Loucy (cell line): ENCODE results near the gene WDFY1.

Source experiments
- H2AFZ ChIP-seq: fragments of 200-600 bp; sonication (generic); 2 replicates; pipeline ENCODE4 v1.6.0; 2016; ENCODE audit warnings: antibody characterized with exemption, mild to moderate bottlenecking, low read length, moderate library complexity
- H3F3A ChIP-seq: fragments of 200-600 bp; 2 replicates; pipeline ENCODE4 v1.6.0; 2016; ENCODE audit warnings: antibody characterized with exemption, low read depth, mild to moderate bottlenecking
- H3K27me3 ChIP-seq: fragments of 200-600 bp; sonication (generic); 2 replicates; pipeline ENCODE4 v1.6.1; 2014; ENCODE audit warnings: low read length, mild to moderate bottlenecking; ENCODE audit not compliant: insufficient read depth, poor library complexity, severe bottlenecking
- H3K36me3 ChIP-seq: fragments of 200-600 bp; sonication (generic); 2 replicates; pipeline ENCODE4 v1.6.1; 2016; ENCODE audit warnings: low read length; ENCODE audit not compliant: insufficient read depth
- H3K4me1 ChIP-seq: fragments of 200-600 bp; sonication (generic); 2 replicates; pipeline ENCODE4 v1.5.1; 2014; ENCODE audit warnings: low read length, mild to moderate bottlenecking; ENCODE audit not compliant: insufficient read depth, poor library complexity, severe bottlenecking
- H3K4me2 ChIP-seq: fragments of 200-600 bp; sonication (generic); 2 replicates; pipeline ENCODE4 v1.6.0; 2014; ENCODE audit warnings: antibody characterized with exemption, low read length, low read depth, mild to moderate bottlenecking; ENCODE audit not compliant: poor library complexity, severe bottlenecking
- H3K4me3 ChIP-seq: fragments of 200-600 bp; sonication (generic); 2 replicates; pipeline ENCODE4 v1.5.1; 2014; ENCODE audit warnings: low read length, mild to moderate bottlenecking, mixed read lengths; ENCODE audit not compliant: poor library complexity, severe bottlenecking
- H3K79me2 ChIP-seq: fragments of 200-600 bp; sonication (generic); 2 replicates; pipeline ENCODE4 v1.6.1; 2014; ENCODE audit warnings: low read length; ENCODE audit not compliant: insufficient read depth
- H3K9ac ChIP-seq: fragments of 200-600 bp; sonication (generic); 2 replicates; pipeline ENCODE4 v1.6.0; 2014; ENCODE audit warnings: mild to moderate bottlenecking, low read depth, low read length, moderate library complexity; ENCODE audit not compliant: poor library complexity, severe bottlenecking
- H3K9me2 ChIP-seq: fragments of 200-600 bp; sonication (generic); replicated peaks from 2 replicates; pipeline ENCODE4 v1.6.1; 2016; ENCODE audit warnings: low read depth, low read length, mixed read lengths
- H3K9me3 ChIP-seq: fragments of 200-600 bp; sonication (generic); 2 replicates; pipeline ENCODE4 v1.6.1; 2014; ENCODE audit warnings: mild to moderate bottlenecking, antibody characterized with exemption, low read length, low read depth; ENCODE audit not compliant: insufficient read depth
- H4K20me1 ChIP-seq: fragments of 200-600 bp; sonication (generic); 2 replicates; pipeline ENCODE4 v1.6.0; 2014; ENCODE audit warnings: antibody characterized with exemption, low read length, mild to moderate bottlenecking; ENCODE audit not compliant: insufficient read depth, poor library complexity, severe bottlenecking
- CTCF ChIP-seq: fragments of 200-600 bp; sonication (generic); conservative IDR thresholded peaks from 2 replicates; pipeline ENCODE4 v1.5.1; 2014; ENCODE audit warnings: mild to moderate bottlenecking, antibody characterized with exemption, low read length
- EZH2phosphoT487 ChIP-seq: fragments of 200-600 bp; IDR thresholded peaks from 2 replicates; pipeline ENCODE4 v1.6.1; 2018; ENCODE audit warnings: antibody characterized with exemption, mild to moderate bottlenecking, moderate library complexity, borderline replicate concordance

Gene WDFY1

DNA sequence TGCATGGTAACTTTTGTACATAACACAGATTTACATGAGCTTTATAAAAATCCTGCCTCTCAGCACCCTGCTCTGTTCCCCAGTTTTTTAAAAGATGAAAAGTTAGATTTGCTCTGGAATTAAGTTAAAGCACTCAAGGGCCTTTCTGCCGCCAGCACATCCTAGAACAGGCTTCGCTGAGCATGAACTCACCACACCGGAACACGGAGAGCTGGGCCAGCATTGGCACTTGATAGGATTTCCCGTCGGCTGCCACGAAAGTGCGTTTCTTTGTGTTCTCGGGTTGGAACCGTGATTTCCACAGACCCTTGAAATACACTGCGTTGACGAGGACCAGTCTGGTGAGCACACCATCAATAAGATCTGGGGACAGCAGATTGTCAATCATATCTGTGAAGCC lies 46.5 kb upstream of the WDFY1 start:
- Histone ChIP-seq H3K4me3 (no peak overlapping the region), H3K27me3 (no peaks in the 10 kb centered on the region), H3F3A (no peaks in the 10 kb centered on the region), H3K79me2 (no peaks in the 10 kb centered on the region), H3K9ac (no peak overlapping the region), H3K36me3 (no peaks in the 10 kb centered on the region), H3K4me2 (no peak overlapping the region), H3K9me2 (no peaks in the 10 kb centered on the region), H4K20me1 (no peaks in the 10 kb centered on the region), H2AFZ (no peak overlapping the region), H3K4me1 (no peaks in the 10 kb centered on the region), H3K9me3 (no peaks in the 10 kb centered on the region)
- TF ChIP-seq CTCF (no peak), EZH2phosphoT487 (no peak)

- H3K36me3 ChIP-seq = no peaks in the 10 kb centered on the region
- TF ChIP-seq EZH2phosphoT487 = no peak
- H3K4me1 ChIP-seq = no peaks in the 10 kb centered on the region
- H3K4me2 ChIP-seq = no peak overlapping the region
- H2AFZ ChIP-seq = no peak overlapping the region
- no peaks in the 10 kb centered on the region for H3K27me3 ChIP-seq
- no peaks in the 10 kb centered on the region for H4K20me1 ChIP-seq
- H3K9ac ChIP-seq = no peak overlapping the region
- H3K9me3 ChIP-seq = no peaks in the 10 kb centered on the region
- no peak overlapping the region for H3K4me3 ChIP-seq
- no peaks in the 10 kb centered on the region for H3K9me2 ChIP-seq
- H3K79me2 ChIP-seq = no peaks in the 10 kb centered on the region
- no peaks in the 10 kb centered on the region for H3F3A ChIP-seq
Observed at GRCh38 chr2:223989856-223990232, 44.7 kb upstream of the WDFY1 start.

DNA sequence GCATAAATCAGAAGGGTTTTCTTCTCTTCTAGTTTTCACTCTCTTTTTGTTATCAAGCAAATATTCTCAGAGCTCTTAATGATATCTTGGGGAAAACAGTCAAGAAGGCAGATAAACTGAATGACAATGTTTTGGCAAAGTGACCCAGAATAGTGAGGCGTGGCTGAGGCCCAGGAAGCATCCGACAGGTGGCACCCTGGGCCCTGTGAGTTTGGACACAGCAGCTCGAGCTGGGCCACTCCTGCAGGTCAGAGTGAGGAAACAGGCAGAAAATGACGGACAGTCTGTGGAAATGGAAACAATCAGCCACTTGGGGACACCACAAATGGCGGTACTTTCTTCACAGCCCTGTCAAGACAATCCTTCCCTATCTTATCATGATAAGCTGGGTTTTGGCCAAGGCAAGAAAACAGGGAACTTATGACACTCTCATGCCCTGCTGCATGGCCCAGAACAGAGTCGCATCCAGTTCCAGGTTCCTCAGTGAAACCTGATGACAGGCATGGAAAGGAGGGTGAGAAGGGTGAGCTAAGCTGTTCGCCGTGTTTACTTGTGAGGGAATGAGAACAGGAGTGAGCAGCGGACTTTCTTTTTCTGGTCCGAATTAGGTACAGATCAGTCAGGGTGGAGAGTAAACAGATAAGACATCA lies 44.2 kb upstream of the WDFY1 start:
- no peaks in the 10 kb centered on the region for H3F3A ChIP-seq
- no peaks in the 10 kb centered on the region for H3K4me1 ChIP-seq
- H3K27me3 ChIP-seq = no peaks in the 10 kb centered on the region
- H3K4me3 ChIP-seq = no peak overlapping the region
- no peaks in the 10 kb centered on the region for H4K20me1 ChIP-seq
- H3K79me2 ChIP-seq = no peaks in the 10 kb centered on the region
- no peak overlapping the region for H3K9ac ChIP-seq
- H2AFZ ChIP-seq = no peak overlapping the region
- H3K9me3 ChIP-seq = no peaks in the 10 kb centered on the region
- no peak overlapping the region for H3K4me2 ChIP-seq
- TF ChIP-seq CTCF (no peak), EZH2phosphoT487 (no peak)
- peaks cover 4% of the 10 kb centered on the region; the same call in 1 of the 2 replicates for H3K36me3 ChIP-seq
- H3K9me2 ChIP-seq = no peaks in the 10 kb centered on the region

DNA sequence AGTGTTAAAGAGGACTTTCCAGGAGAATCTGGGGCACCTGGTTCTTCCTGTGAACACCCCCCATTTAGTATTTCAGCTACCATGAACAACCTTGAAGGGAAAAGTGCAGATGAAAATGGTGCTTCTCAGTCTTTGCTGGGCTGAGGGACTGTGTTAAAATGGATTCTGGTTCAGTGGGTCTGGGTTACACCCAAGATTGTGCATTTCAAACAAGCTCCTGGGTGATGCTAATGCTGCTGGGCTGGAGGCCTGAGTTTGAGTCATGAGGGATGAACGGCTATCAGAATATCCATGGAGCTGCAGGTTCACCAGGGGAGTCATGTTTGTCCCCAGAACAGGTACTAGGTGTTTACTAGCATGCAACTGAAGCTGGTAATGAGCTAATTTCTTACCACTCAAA lies 36.1 kb upstream of the WDFY1 start:
- no peak for TF ChIP-seq CTCF
- no peak for TF ChIP-seq EZH2phosphoT487
- Histone ChIP-seq H3F3A (no peaks in the 10 kb centered on the region), H4K20me1 (no peaks in the 10 kb centered on the region), H3K27me3 (no peaks in the 10 kb centered on the region), H3K4me3 (no peak overlapping the region), H3K36me3 (peaks cover 5% of the 10 kb centered on the region; the same call in 1 of the 2 replicates), H3K9ac (no peak overlapping the region), H3K4me2 (no peak overlapping the region), H3K79me2 (no peaks in the 10 kb centered on the region), H3K9me2 (no peaks in the 10 kb centered on the region), H3K4me1 (no peaks in the 10 kb centered on the region), H3K9me3 (no peaks in the 10 kb centered on the region), H2AFZ (no peak overlapping the region)
